ENCODE results near the gene PDE2A.

GRCh38 chr11:72581067-72581466 lies 93.2 kb downstream of the PDE2A start:
- TF ChIP-seq CTCF (IDR thresholded peaks at IDR 0.05), result no peak
- TF ChIP-seq POLR2A (IDR thresholded peaks at IDR 0.05), result no peak
